PC-9 (cell line): Measurements from ENCODE around the gene LNX2. TPM values are rescaled to one million over a fixed set of nuclear protein-coding genes. Genes with fewer than 3 reads are reported as not detected.

Experiments
- BruUV-seq: library from RNA; stranded (reverse); fragments of 400-500 nt; replicated peaks from 2 replicates; lab custom pipeline; 2021; lab: Mats Ljungman, UMichigan
- CTCF ChIA-PET: fragments of 300-600 bp; sonication (Branson Sonifier 250); formaldehyde crosslinking; loops from one replicate; lab custom pipeline; 2022; ENCODE audit warnings: antibody characterized with exemption; lab: Charles Lee
- POLR2A ChIA-PET: fragments of 300-600 bp; sonication (Branson Sonifier 250); formaldehyde crosslinking; loops from one replicate; lab custom pipeline; 2022; ENCODE audit warnings: antibody characterized with exemption; ENCODE audit not compliant: unreplicated experiment; lab: Charles Lee
- DNase-seq, 2 experiments: peaks; one replicate each; pipeline versions ENCODE4 v3.0.0 to v3.0.0-alpha.2; 2015 to 2022; ENCODE audit warnings: mixed read lengths in 1 of 2
- H2AFZ ChIP-seq: fragments of 200-600 bp; sonication (generic); 2 replicates; pipeline ENCODE4 v1.8.1; 2017; ENCODE audit warnings: antibody characterized with exemption
- H3F3A ChIP-seq: fragments of 200-600 bp; sonication (generic); 2 replicates; pipeline ENCODE4 v1.8.1; 2017; ENCODE audit warnings: antibody characterized with exemption, mild to moderate bottlenecking, low read depth; ENCODE audit not compliant: insufficient read depth
- H3K27ac ChIP-seq: fragments of 200-600 bp; sonication (generic); 2 replicates; pipeline ENCODE4 v1.6.1; 2016; ENCODE audit warnings: mixed run types
- H3K27me3 ChIP-seq: fragments of 200-600 bp; sonication (generic); 2 replicates; pipeline ENCODE4 v1.6.1; 2016; ENCODE audit warnings: low read depth, mixed run types; ENCODE audit not compliant: insufficient read depth
- H3K36me3 ChIP-seq: fragments of 200-600 bp; sonication (generic); 2 replicates; pipeline ENCODE4 v1.6.1; 2016; ENCODE audit warnings: low read depth, mixed run types
- H3K4me1 ChIP-seq: fragments of 200-600 bp; sonication (generic); replicated peaks from 2 replicates; pipeline ENCODE4 v1.6.1; 2016; ENCODE audit warnings: mixed run types; ENCODE audit not compliant: insufficient read depth
- H3K4me2 ChIP-seq: fragments of 200-600 bp; sonication (generic); 2 replicates; pipeline ENCODE4 v1.6.1; 2017; ENCODE audit warnings: mixed run types
- H3K4me3 ChIP-seq: fragments of 200-600 bp; sonication (generic); 2 replicates; pipeline ENCODE4 v1.6.1; 2016; ENCODE audit warnings: mixed run types
- H3K79me2 ChIP-seq: fragments of 200-600 bp; sonication (generic); 2 replicates; pipeline ENCODE4 v1.6.1; 2017; ENCODE audit warnings: low read depth, mixed run types
- H3K9me2 ChIP-seq: fragments of 200-600 bp; sonication (generic); 2 replicates; pipeline ENCODE4 v1.8.1; 2017; ENCODE audit warnings: mild to moderate bottlenecking; ENCODE audit not compliant: insufficient read depth
- H3K9me3 ChIP-seq: fragments of 200-600 bp; sonication (generic); 2 replicates; pipeline ENCODE4 v1.8.1; 2016; ENCODE audit warnings: low read depth; ENCODE audit not compliant: insufficient read depth
- H4K20me1 ChIP-seq: fragments of 200-600 bp; sonication (generic); 2 replicates; pipeline ENCODE4 v1.8.1; 2017; ENCODE audit not compliant: insufficient read depth
- CTCF ChIP-seq: fragments of 200-600 bp; sonication (generic); conservative IDR thresholded peaks from 2 replicates; pipeline ENCODE4 v1.6.1; 2017; ENCODE audit warnings: mixed run types, antibody characterized with exemption, mild to moderate bottlenecking, moderate library complexity
- EZH2 ChIP-seq: fragments of 200-600 bp; sonication (generic); IDR thresholded peaks from 2 replicates; pipeline ENCODE4 v1.8.0; 2017; ENCODE audit warnings: antibody characterized with exemption, low read depth
- intact Hi-C: fragments of 100-400 bp; cut with micrococcal nuclease; formaldehyde crosslinking; loops from one replicate; pipeline ENCODE4 v1.10.0; 2022; ENCODE audit not compliant: unreplicated experiment
- total RNA-seq: library from RNA; stranded (reverse); gene quantifications from 2 replicates; pipeline ENCODE4 v1.2.3, GENCODE V29; 2021

The LNX2 gene
- total RNA-seq, 1 experiment from 2014 or later, result 7.0 TPM

GRCh38 chr13:27593267-27593666, 27.1 kb downstream of the LNX2 start:
- intact Hi-C loops, result no loop called here
- Histone ChIP-seq H3K27me3 (no peaks in the 10 kb centered on the region), H2AFZ (no peak overlapping the region), H3K9me3 (no peaks in the 10 kb centered on the region), H3K9me2 (no peaks in the 10 kb centered on the region), H3K4me3 (no peak overlapping the region), H3K4me1 (0 out of 2 replicates have a peak, but pooled peaks cover 11% of the 10 kb centered on the region), H4K20me1 (no peaks in the 10 kb centered on the region), H3K79me2 (peaks cover 30% of the 10 kb centered on the region), H3K4me2 (no peak overlapping the region), H3K27ac (no peak overlapping the region), H3K36me3 (no peaks in the 10 kb centered on the region), H3F3A (no peaks in the 10 kb centered on the region)
- no peak for DNase-seq
- BruUV-seq, result no TSS peak
- TF ChIP-seq CTCF (no peak), EZH2 (no peak)
- POLR2A ChIA-PET, result no interaction called here
- CTCF ChIA-PET, result no interaction called here

- no TSS peak for BruUV-seq
Measured at GRCh38 chr13:27592865-27593264, 27.5 kb downstream of the LNX2 start.

DNA sequence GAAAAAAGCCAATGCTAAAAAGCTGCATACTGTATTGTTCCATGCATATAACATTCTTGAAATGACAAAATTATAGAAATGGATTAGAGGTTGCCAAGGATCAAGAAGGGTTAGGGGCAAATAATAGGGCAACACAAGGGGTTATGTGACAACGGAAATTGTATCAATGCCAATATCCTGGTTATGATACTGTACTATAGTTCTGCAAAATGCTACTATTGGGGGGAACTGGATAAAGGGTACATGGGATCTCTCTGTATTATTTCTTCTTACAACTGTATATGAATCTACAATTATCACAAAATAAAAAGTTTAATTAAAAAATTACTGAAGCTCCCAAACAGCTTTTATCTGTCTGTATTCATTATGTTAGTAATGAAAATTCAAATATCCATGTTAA, 31.9 kb downstream of the LNX2 start:
- Histone ChIP-seq H2AFZ (no peak overlapping the region), H3K27ac (no peak overlapping the region), H3K27me3 (no peaks in the 10 kb centered on the region), H3K9me3 (no peaks in the 10 kb centered on the region), H3K4me1 (no peaks in the 10 kb centered on the region), H4K20me1 (no peaks in the 10 kb centered on the region), H3K4me3 (no peak overlapping the region), H3F3A (no peaks in the 10 kb centered on the region), H3K79me2 (0 out of 2 replicates have a peak, but pooled peaks cover 2% of the 10 kb centered on the region), H3K36me3 (no peaks in the 10 kb centered on the region), H3K9me2 (no peaks in the 10 kb centered on the region), H3K4me2 (no peak overlapping the region)
- ChIA-PET POLR2A (no interaction called here), CTCF (no interaction called here)
- TF ChIP-seq CTCF (no peak), EZH2 (no peak)
- no TSS peak for BruUV-seq
- intact Hi-C loops, result no loop called here
- no peak for DNase-seq

More at GRCh38 chr13:27592865-27593264, 27.5 kb downstream of the LNX2 start:
- Histone ChIP-seq H3K9me3 (no peaks in the 10 kb centered on the region), H3K4me2 (no peak overlapping the region), H3K36me3 (no peaks in the 10 kb centered on the region), H3K27ac (no peak overlapping the region), H4K20me1 (no peaks in the 10 kb centered on the region), H3K79me2 (peaks cover 26% of the 10 kb centered on the region), H3F3A (no peaks in the 10 kb centered on the region), H3K27me3 (no peaks in the 10 kb centered on the region), H2AFZ (no peak overlapping the region), H3K9me2 (no peaks in the 10 kb centered on the region), H3K4me3 (no peak overlapping the region), H3K4me1 (0 out of 2 replicates have a peak, but pooled peaks cover 11% of the 10 kb centered on the region)
- ChIA-PET CTCF (no interaction called here), POLR2A (no interaction called here)
- no peak for TF ChIP-seq CTCF
- TF ChIP-seq EZH2, result no peak
- DNase-seq, result no peak
- intact Hi-C loops, result no loop called here
